K562 (cell line): ENCODE data around the gene CAMK2B. TPM values are rescaled to one million over a fixed set of nuclear protein-coding genes. Genes with fewer than 3 reads are reported as not detected.

Experiments used
- ATAC-seq: fragments of 200-7000 bp; cut with Tn5 transposase; 3 replicates; pipeline ENCODE4 v1.9.1; 2020; ENCODE audit warnings: moderate library complexity
- BruUV-seq: library from RNA; stranded (reverse); fragments of 400-500 nt; replicated peaks from 2 replicates; lab custom pipeline; 2021; lab: Mats Ljungman, UMichigan
- CTCF ChIA-PET: fragments of 300-600 bp; formaldehyde crosslinking; extraction: SDS; loops from one replicate; lab custom pipeline; 2021; ENCODE audit warnings: low intra/inter-chr PET ratio; lab: Yijun Ruan, JAX
- POLR2A ChIA-PET: fragments of 300-600, 350-650 bp; sonication (Branson Sonifier 250); formaldehyde crosslinking; extraction: SDS; loops from one replicate; lab custom pipeline; 2021; ENCODE audit warnings: antibody characterized with exemption, inconsistent platforms; lab: Yijun Ruan, JAX
- DNase-seq, 4 experiments: peaks; one replicate each; pipeline versions ENCODE4 v3.0.0 to v3.0.0-alpha.2; 2011 to 2018; ENCODE audit warnings: low spot score in 3 of 4, mixed read lengths in 3 of 4; ENCODE audit errors: extremely low read depth in 1 of 4
- FAIRE-seq: peaks from 2 replicates; lab custom pipeline; 2011; peaks lifted over from hg19 to GRCh38; lab: Jason Lieb, UNC
- H2AFZ ChIP-seq: 2 replicates; pipeline ENCODE4 v1.6.0; 2011; ENCODE audit warnings: low read depth, low read length, control low read depth, inconsistent platforms
- H3K27ac ChIP-seq: fragments of 200-600 bp; 3 replicates; pipeline ENCODE4 v1.8.0; 2011; ENCODE audit warnings: low read depth, mild to moderate bottlenecking, control low read depth, inconsistent platforms, low read length, moderate library complexity, mixed read lengths; ENCODE audit errors: extremely low read depth
- H3K27me3 ChIP-seq, 2 experiments: fragments of 300-600 bp in 1 of 2; 2 replicates in 1 of 2; 3 replicates in 1 of 2; pipeline versions ENCODE4 v1.6.0 to v1.8.0; 2011; ENCODE audit warnings: inconsistent platforms in 2 of 2, low read length in 2 of 2, mild to moderate bottlenecking in 1 of 2, mixed read lengths in 1 of 2, moderate library complexity in 1 of 2; ENCODE audit not compliant: control insufficient read depth in 2 of 2, insufficient read depth in 2 of 2
- H3K36me3 ChIP-seq: fragments of 300-600 bp; 3 replicates; pipeline ENCODE4 v1.8.0; 2011; ENCODE audit warnings: mild to moderate bottlenecking, low read length, inconsistent platforms; ENCODE audit not compliant: control insufficient read depth, insufficient read depth
- H3K4me1 ChIP-seq, 2 experiments: fragments of 200-600 bp in 1 of 2; replicated peaks in 1 of 2; 2 replicates in 1 of 2; 3 replicates in 1 of 2; pipeline versions ENCODE4 v1.5.1 to v1.8.0; 2011; ENCODE audit warnings: inconsistent platforms in 2 of 2, low read length in 2 of 2, mild to moderate bottlenecking in 1 of 2, mixed read lengths in 1 of 2, moderate library complexity in 1 of 2; ENCODE audit not compliant: control insufficient read depth in 2 of 2, insufficient read depth in 2 of 2
- H3K4me2 ChIP-seq: 2 replicates; pipeline ENCODE4 v1.6.1; 2011; ENCODE audit warnings: low read length, control low read depth, inconsistent platforms, mixed read lengths; ENCODE audit not compliant: insufficient read depth
- H3K4me3 ChIP-seq: fragments of 200-600 bp; sonication (generic), shearing (Covaris generic); 2 replicates; pipeline ENCODE4 v1.5.1; 2016; ENCODE audit warnings: control low read depth, inconsistent platforms
- H3K79me2 ChIP-seq: fragments of 200-600 bp; 3 replicates; pipeline ENCODE4 v1.8.0; 2011; ENCODE audit warnings: low read length, inconsistent platforms; ENCODE audit not compliant: control insufficient read depth, insufficient read depth
- H3K9ac ChIP-seq, 2 experiments: 2 replicates each; pipeline versions ENCODE4 v1.6.0 to v1.6.1; 2011; ENCODE audit warnings: low read depth in 2 of 2, low read length in 2 of 2, control low read depth in 1 of 2, inconsistent platforms in 1 of 2, mild to moderate bottlenecking in 1 of 2, mixed read lengths in 1 of 2; ENCODE audit not compliant: insufficient read depth in 1 of 2
- H3K9me1 ChIP-seq: one replicate; pipeline ENCODE4 v1.6.0; 2011; ENCODE audit warnings: inconsistent platforms, mild to moderate bottlenecking, low read length, moderate library complexity; ENCODE audit not compliant: control insufficient read depth, insufficient read depth
- H3K9me3 ChIP-seq: replicated peaks from 2 replicates; pipeline ENCODE4 v1.5.1; 2011; ENCODE audit warnings: low read depth, low read length, inconsistent platforms; ENCODE audit not compliant: control insufficient read depth, insufficient read depth
- H4K20me1 ChIP-seq: replicated peaks from 2 replicates; pipeline ENCODE4 v1.6.1; 2011; ENCODE audit warnings: low read length, inconsistent platforms, mixed read lengths; ENCODE audit not compliant: control insufficient read depth, insufficient read depth
- ADNP ChIP-seq: fragments of 200-800 bp; sonication (Bioruptor generic); IDR thresholded peaks from 2 replicates; pipeline ENCODE4 v1.6.1; 2016; ENCODE audit warnings: missing genetic modification characterization, missing compliant biosample characterization
- BACH1 ChIP-seq: fragments of 200-800 bp; sonication (Bioruptor generic); IDR thresholded peaks from 2 replicates; pipeline ENCODE4 v1.6.1; 2016; ENCODE audit warnings: missing genetic modification characterization, missing compliant biosample characterization
- EZH2 ChIP-seq: IDR thresholded peaks from 2 replicates; pipeline ENCODE4 v1.6.1; 2012; ENCODE audit warnings: low read depth, mild to moderate bottlenecking, inconsistent platforms, low read length, borderline replicate concordance
- HNRNPL ChIP-seq: fragments of 200-400 bp; formaldehyde crosslinking; IDR thresholded peaks from 2 replicates; pipeline ENCODE4 v1.6.1; 2017; ENCODE audit warnings: low read depth, mild to moderate bottlenecking, low read length
- HOXB6 ChIP-seq: fragments of 250-450 bp; sonication (Bioruptor Pico); IDR thresholded peaks from 2 replicates; pipeline ENCODE4 v1.5.1; 2022; ENCODE audit warnings: mild to moderate bottlenecking, borderline replicate concordance
- MAX ChIP-seq: sonication (generic); formaldehyde crosslinking; IDR thresholded peaks from 2 replicates; pipeline ENCODE4 v1.9.0; 2022; ENCODE audit warnings: mild to moderate bottlenecking, missing genetic modification reagents
- MTF1 ChIP-seq: fragments of 250-450 bp; sonication (Bioruptor Pico); IDR thresholded peaks from 2 replicates; pipeline ENCODE4 v1.9.0; 2021; ENCODE audit warnings: moderate library complexity, mild to moderate bottlenecking, inconsistent platforms, borderline replicate concordance
- TEAD1 ChIP-seq, 2 experiments: fragments of 450-650 bp in 1 of 2; sonication (generic) in 1 of 2; formaldehyde crosslinking; IDR thresholded peaks; 2 replicates each; pipeline versions ENCODE4 v1.4.0 to v1.8.0; 2020 to 2022; ENCODE audit warnings: mild to moderate bottlenecking in 2 of 2, missing genetic modification reagents in 1 of 2
- ZC3H4 ChIP-seq: sonication (generic); formaldehyde crosslinking; IDR thresholded peaks from 2 replicates; pipeline ENCODE4 v1.9.0; 2021; ENCODE audit warnings: missing genetic modification reagents, borderline replicate concordance
- ZNF766 ChIP-seq: fragments of 200-800 bp; sonication (Bioruptor generic); conservative IDR thresholded peaks from 2 replicates; pipeline ENCODE4 v1.6.1; 2016; ENCODE audit warnings: missing genetic modification characterization, missing compliant biosample characterization
- whole genome bisulfite sequencing: fragments of 100-300 bp; shearing (Covaris generic); methylation state at CpG from one replicate; pipeline ENCODE4 v1.1.6; 2016; ENCODE audit warnings: low coverage, mixed read lengths; ENCODE audit not compliant: insufficient coverage; ENCODE audit errors: missing lambda C conversion rate; 5-methylcytosine and 5-hydroxymethylcytosine counted together
- in situ Hi-C: fragments of 300-500 bp; cut with MboI; formaldehyde crosslinking; loops from 4 replicates; pipeline ENCODE4 v1.15.0; 2018; ENCODE audit warnings: inconsistent platforms, mixed read lengths
- intact Hi-C: fragments of 100-400 bp; cut with micrococcal nuclease; formaldehyde crosslinking; loops from 2 replicates; pipeline ENCODE4 v1.14.2; 2022
- polyA plus RNA-seq, 8 experiments: library from polyadenylated mRNA; depleted of rRNA in 4 of 8; stranded (reverse) in 5 of 8; unstranded in 3 of 8; fragments of >200 nt; fragmentation: Nextera tagmentation in 2 of 8; fragmentation: Illumina TruSeq in 1 of 8; extraction: Ambion mirVana in 2 of 8; extraction: Trizol in 1 of 8; gene quantifications; 2 replicates each; pipeline versions ENCODE4 v1.2.1 to v1.2.3, GENCODE V29; 2011 to 2014; ENCODE audit warnings: inconsistent platforms in 1 of 8, missing spikeins in 1 of 8
- total RNA-seq, 7 experiments: library from RNA; depleted of rRNA in 6 of 7; stranded (reverse); fragments of >200 nt in 6 of 7; fragmentation: Illumina TruSeq in 2 of 7; extraction: Trizol in 2 of 7; gene quantifications; 2 replicates each; pipeline versions ENCODE4 v1.2.1 to v1.2.3, GENCODE V29; 2011 to 2021; ENCODE audit warnings: low replicate concordance in 1 of 7

CAMK2B gene
- total and polyA plus RNA-seq, 9 of the 15 experiments (the other 6 are each of a cell fraction or from before 2014, with no cell fraction given): 0.04 to 0.09 (median 0.05) TPM; not detected in 4

GRCh38 chr7:44335184-44335583 is 9.8 kb upstream of the CAMK2B start:
- H3K27me3 ChIP-seq: peaks cover 8 to 32% of the 10 kb centered on the region in 2 experiments; a peak in 4 of 5 replicates
- no peak overlapping the region for H3K9ac ChIP-seq
- peaks cover 0 to 3% of the 10 kb centered on the region in 2 experiments; a peak in 2 of 5 replicates for H3K4me1 ChIP-seq
- in situ Hi-C loops (no loop called here), intact Hi-C loops (no loop called here)
- DNase-seq (no peak), FAIRE-seq (no peak), ATAC-seq (no peak)
- H3K36me3 ChIP-seq: no peaks in the 10 kb centered on the region
- no peak overlapping the region for H3K4me3 ChIP-seq
- peaks cover 3% of the 10 kb centered on the region; the same call in 1 of the 2 replicates for H3K9me3 ChIP-seq
- H3K79me2 ChIP-seq: no peaks in the 10 kb centered on the region
- no peak overlapping the region for H3K27ac ChIP-seq
- TF ChIP-seq ADNP (no peak), HNRNPL (no peak), ZC3H4 (CRISPR knock-in tag) (no peak), MAX (CRISPR knock-in tag) (no peak), ZNF766 (CRISPR knock-in tag) (no peak), BACH1 (no peak), EZH2 (no peak), HOXB6 (CRISPR knock-in tag) (no peak), TEAD1 (CRISPR knock-in tag; IDR thresholded peaks at IDR 0.05) (no peak), MTF1 (CRISPR knock-in tag) (no peak)
- 4% methylated on average over 4 of the region's 4 CpGs for WGBS
- H3K4me2 ChIP-seq: no peak overlapping the region
- ChIA-PET CTCF (no interaction called here), POLR2A (interaction anchor here (0.6 kb wide), 1 partner anchor 28 kb away, joined by 3 read pairs; no protein-coding TSS in a partner anchor)
- no peak overlapping the region for H2AFZ ChIP-seq
- H3K9me1 ChIP-seq: no peaks in the 10 kb centered on the region
- no peaks in the 10 kb centered on the region for H4K20me1 ChIP-seq
- no TSS peak for BruUV-seq
